HCT116 (cell line): Measurements from ENCODE around the gene STRN3.

Source experiments
- CEBPB ChIP-seq: IDR thresholded peaks from 2 replicates; pipeline ENCODE4 v1.6.1; 2012; ENCODE audit warnings: low read depth
- EZH2 ChIP-seq: fragments of 200-600 bp; sonication (generic); IDR thresholded peaks from 2 replicates; pipeline ENCODE4 v1.6.1; 2017; ENCODE audit warnings: antibody characterized with exemption, mixed run types
- EZH2phosphoT487 ChIP-seq: fragments of 200-600 bp; IDR thresholded peaks from 2 replicates; pipeline ENCODE4 v1.6.1; 2018; ENCODE audit warnings: antibody characterized with exemption, borderline replicate concordance
- JUND ChIP-seq: IDR thresholded peaks from 2 replicates; pipeline ENCODE4 v1.6.1; 2012
- POLR2A ChIP-seq: IDR thresholded peaks from 2 replicates; pipeline ENCODE4 v1.7.0; 2011; ENCODE audit warnings: borderline replicate concordance; ENCODE audit not compliant: insufficient read depth, insufficient read length; ENCODE audit errors: extremely low read depth
- SP1 ChIP-seq: IDR thresholded peaks from 2 replicates; pipeline ENCODE4 v1.6.1; 2012; ENCODE audit warnings: low read depth
- YY1 ChIP-seq: IDR thresholded peaks from 2 replicates; pipeline ENCODE4 v1.6.1; 2011; ENCODE audit warnings: low read length, low read depth, moderate library complexity, mild to moderate bottlenecking; ENCODE audit not compliant: insufficient replicate concordance; ENCODE audit errors: extremely low read depth
- ZNF274 ChIP-seq: fragments of 200-500 bp; sonication (Bioruptor generic); IDR thresholded peaks from 2 replicates; pipeline ENCODE4 v1.6.1; 2014; ENCODE audit warnings: mild to moderate bottlenecking, low read depth, low read length, inconsistent platforms
- TF ChIP-seq, protein P1 (sequence below), 3 experiments: fragments of 200-600 bp in 1 of 3; sonication (generic) in 1 of 3; IDR thresholded peaks in 2 of 3; conservative IDR thresholded peaks in 1 of 3; 2 replicates each; pipeline ENCODE4 v1.5.1; 2012 to 2017; ENCODE audit warnings: low read depth in 2 of 3, low read length in 2 of 3, antibody characterized with exemption in 1 of 3, borderline replicate concordance in 1 of 3, control low read depth in 1 of 3, mild to moderate bottlenecking in 1 of 3, mixed read lengths in 1 of 3, mixed run types in 1 of 3, moderate library complexity in 1 of 3; ENCODE audit not compliant: insufficient read depth in 1 of 3
- TF ChIP-seq, protein P2 (sequence below): IDR thresholded peaks from 2 replicates; pipeline ENCODE4 v1.6.1; 2012

DNA sequence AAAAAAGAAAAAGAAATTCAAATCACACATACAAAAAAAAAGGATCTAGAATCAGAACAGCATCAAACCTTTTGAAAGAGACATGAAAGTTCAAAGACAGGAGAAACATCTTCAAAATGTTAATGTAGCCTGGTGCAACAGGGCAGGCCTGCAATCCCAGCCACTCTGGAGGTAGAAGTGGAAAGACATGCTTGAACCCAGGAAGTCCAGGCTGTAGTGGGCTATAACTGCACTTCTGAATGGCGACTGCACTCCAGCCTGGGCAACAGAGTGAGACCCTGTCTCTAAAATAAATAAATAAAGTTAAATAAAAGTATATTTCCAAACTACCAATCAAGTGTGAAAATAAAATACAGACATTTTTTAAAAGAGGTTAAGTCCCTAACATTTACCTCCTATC is 19.5 kb downstream of the STRN3 start:
- TF ChIP-seq SP1 (no peak), EZH2phosphoT487 (no peak), ZNF274 (no peak), EZH2 (no peak), CEBPB (no peak), JUND (no peak), POLR2A (no peak), YY1 (no peak)
- TF ChIP-seq, protein P1, sequence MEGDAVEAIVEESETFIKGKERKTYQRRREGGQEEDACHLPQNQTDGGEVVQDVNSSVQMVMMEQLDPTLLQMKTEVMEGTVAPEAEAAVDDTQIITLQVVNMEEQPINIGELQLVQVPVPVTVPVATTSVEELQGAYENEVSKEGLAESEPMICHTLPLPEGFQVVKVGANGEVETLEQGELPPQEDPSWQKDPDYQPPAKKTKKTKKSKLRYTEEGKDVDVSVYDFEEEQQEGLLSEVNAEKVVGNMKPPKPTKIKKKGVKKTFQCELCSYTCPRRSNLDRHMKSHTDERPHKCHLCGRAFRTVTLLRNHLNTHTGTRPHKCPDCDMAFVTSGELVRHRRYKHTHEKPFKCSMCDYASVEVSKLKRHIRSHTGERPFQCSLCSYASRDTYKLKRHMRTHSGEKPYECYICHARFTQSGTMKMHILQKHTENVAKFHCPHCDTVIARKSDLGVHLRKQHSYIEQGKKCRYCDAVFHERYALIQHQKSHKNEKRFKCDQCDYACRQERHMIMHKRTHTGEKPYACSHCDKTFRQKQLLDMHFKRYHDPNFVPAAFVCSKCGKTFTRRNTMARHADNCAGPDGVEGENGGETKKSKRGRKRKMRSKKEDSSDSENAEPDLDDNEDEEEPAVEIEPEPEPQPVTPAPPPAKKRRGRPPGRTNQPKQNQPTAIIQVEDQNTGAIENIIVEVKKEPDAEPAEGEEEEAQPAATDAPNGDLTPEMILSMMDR (IDR thresholded peaks at IDR 0.05 in 2 of 3, conservative IDR thresholded peaks at IDR 0.05 in 1 of 3; ENCODE audit: borderline replicate concordance in 1 of 3, insufficient read depth in 1 of 3, low read depth in 2 of 3, low read length in 2 of 3) = no peak
- TF ChIP-seq, protein P2, sequence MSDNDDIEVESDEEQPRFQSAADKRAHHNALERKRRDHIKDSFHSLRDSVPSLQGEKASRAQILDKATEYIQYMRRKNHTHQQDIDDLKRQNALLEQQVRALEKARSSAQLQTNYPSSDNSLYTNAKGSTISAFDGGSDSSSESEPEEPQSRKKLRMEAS = no peak
